D721Med (cell line): ENCODE results near the gene IMPA2.
"Not testable (repeated sequence)": the region's sequence is repeated elsewhere in the genome, so short reads cannot be mapped to it uniquely, and the experiment has no call there.

Experiments used
- DNase-seq: peaks from one replicate; pipeline ENCODE4 v3.0.0; 2011; ENCODE audit warnings: low spot score; ENCODE audit not compliant: insufficient read length
- FAIRE-seq: peaks from 2 replicates; lab custom pipeline; 2011; peaks lifted over from hg19 to GRCh38; lab: Jason Lieb, UNC
- TF ChIP-seq, protein P1 (sequence below): IDR thresholded peaks from 2 replicates; pipeline ENCODE4 v1.5.1; 2012; ENCODE audit warnings: mild to moderate bottlenecking, control low read depth; ENCODE audit not compliant: insufficient read depth; ENCODE audit errors: missing control alignments

IMPA2 gene

GRCh38 chr18:11963991-11964484 is 17.3 kb upstream of the IMPA2 start:
- no peak for FAIRE-seq
- DNase-seq, result no peak
- TF ChIP-seq, protein P1, sequence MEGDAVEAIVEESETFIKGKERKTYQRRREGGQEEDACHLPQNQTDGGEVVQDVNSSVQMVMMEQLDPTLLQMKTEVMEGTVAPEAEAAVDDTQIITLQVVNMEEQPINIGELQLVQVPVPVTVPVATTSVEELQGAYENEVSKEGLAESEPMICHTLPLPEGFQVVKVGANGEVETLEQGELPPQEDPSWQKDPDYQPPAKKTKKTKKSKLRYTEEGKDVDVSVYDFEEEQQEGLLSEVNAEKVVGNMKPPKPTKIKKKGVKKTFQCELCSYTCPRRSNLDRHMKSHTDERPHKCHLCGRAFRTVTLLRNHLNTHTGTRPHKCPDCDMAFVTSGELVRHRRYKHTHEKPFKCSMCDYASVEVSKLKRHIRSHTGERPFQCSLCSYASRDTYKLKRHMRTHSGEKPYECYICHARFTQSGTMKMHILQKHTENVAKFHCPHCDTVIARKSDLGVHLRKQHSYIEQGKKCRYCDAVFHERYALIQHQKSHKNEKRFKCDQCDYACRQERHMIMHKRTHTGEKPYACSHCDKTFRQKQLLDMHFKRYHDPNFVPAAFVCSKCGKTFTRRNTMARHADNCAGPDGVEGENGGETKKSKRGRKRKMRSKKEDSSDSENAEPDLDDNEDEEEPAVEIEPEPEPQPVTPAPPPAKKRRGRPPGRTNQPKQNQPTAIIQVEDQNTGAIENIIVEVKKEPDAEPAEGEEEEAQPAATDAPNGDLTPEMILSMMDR, result no peak

DNA sequence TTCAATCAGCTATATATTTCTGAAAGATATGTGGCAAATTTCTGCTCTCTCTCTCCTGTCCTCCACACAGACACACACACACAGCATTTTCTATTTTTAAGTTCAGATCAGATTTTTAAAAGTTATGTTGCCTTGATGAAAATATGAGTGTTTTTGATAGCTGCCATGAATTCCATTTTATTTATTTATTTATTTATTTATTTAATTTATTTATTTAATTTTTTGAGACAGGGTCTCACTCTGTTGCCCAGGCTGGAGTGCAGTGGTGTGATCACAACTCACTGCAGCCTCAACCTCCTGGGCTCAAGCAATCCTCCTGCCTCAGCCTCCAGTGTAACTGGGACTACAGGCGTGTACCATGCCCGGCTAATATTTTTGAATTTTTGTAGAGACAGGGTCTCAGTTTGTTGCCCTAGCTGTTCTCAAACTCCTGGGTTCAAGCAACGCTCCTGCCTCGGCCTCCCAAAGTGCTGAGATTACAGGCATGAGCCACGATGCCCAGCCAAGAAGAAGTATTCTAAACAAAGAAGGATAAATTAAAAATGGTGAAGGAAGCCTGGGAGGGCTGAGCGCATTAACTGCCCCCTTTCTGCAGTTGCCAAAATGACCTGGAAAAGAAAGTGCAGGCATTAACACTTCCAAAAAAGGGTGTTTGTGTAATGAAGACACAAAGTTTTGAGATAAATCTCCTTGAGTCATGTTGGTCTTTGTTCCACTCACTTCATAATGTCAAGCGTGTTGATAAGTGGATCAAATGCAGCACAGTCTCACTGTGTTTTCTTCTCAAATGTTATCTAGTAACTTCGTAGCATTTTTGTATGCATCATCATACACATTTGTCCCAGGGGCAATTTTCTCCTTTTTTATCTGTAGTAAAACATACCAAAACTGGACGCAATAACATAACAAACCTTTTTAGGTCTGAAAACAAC is 11.1 kb upstream of the IMPA2 start:
- no peak for DNase-seq
- FAIRE-seq, result no peak
- TF ChIP-seq, protein P1, result no peak

DNA sequence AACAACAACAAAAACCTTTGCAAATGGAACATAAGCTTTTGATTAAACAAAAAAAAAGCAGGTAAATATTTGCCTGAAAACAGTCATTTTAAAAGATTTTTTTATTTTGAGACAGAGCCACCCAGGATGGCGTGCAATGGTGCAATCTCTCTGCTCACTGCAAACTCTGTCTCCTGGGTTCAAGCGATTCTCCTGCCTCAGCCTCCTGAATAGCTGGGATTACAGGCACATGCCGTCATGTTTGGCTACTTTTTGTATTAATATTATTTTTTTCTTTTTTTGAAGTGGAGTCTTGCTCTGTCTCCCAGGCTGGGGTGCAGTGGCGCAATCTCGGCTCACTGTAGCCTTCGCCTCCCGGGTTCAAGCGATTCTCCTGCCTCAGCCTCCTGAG is 10.5 kb upstream of the IMPA2 start:
- not testable (repeated sequence) for DNase-seq, FAIRE-seq

DNA sequence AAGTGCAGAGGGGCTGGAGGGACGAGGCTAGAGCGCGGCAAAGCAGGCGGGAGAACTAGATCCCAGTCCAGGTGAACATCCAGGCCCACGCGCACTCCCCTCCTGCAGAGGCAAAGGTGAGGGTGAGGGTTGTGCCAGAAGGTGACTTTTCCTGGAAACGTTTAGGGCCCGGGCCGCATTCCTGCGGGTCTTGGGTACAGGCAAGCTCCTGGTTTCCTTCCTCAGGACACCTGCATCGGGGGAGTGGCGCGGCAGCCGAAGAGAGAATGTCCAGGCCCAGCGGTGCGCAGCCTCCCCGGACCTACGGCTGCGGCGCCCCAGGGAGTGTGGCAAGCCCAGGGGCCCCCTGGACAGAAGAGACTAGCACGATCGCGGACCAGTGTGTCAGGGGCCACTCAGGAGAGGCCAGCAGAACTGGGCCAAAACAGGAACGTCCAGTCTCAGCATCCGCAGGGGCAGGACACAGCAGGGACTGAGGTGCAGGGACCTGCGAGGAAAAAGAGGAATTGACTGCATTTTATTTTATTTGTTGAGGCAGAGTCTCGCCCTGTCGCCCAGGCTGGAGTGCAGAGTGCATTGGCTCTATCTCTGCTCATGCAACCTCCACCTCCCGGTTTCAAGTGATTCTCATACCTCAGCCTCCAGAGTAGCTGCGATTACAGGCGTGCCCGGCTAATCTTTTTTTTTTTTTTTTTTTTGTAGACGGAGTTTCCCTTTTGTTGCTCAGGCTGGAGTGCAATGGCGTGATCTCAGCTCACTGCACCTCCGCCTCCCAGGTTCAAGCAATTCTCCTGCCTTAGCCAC is 8.7 kb upstream of the IMPA2 start:
- DNase-seq (no peak), FAIRE-seq (no peak)
- TF ChIP-seq, protein P1, result no peak

GRCh38 chr18:11974741-11975325 is 6.5 kb upstream of the IMPA2 start:
- FAIRE-seq (no peak), DNase-seq (no peak)
- TF ChIP-seq, protein P1, result no peak

- FAIRE-seq, result no peak
- TF ChIP-seq, protein P1, result no peak
- DNase-seq, result no peak
Observed at GRCh38 chr18:11975723-11976122, 5.6 kb upstream of the IMPA2 start.
